HG03139 (cell line): ENCODE data around the gene TPST2.

Experiments
- ATAC-seq: cut with Tn5 transposase; IDR thresholded peaks from one replicate; pipeline ENCODE4 v1.9.1; 2021; ENCODE audit not compliant: unreplicated experiment

Gene TPST2

GRCh38 chr22:26502688-26503561, 87.0 kb downstream of the TPST2 start:
- ATAC-seq: no peak

- ATAC-seq: no peak
Measured at GRCh38 chr22:26501996-26502395, 87.9 kb downstream of the TPST2 start.

GRCh38 chr22:26499188-26499703, 90.7 kb downstream of the TPST2 start:
- ATAC-seq: no peak

GRCh38 chr22:26496456-26496855, 93.5 kb downstream of the TPST2 start:
- ATAC-seq: no peak

- ATAC-seq: no peak
Measured at GRCh38 chr22:26494506-26494905, 95.4 kb downstream of the TPST2 start.

GRCh38 chr22:26492220-26492619, 97.7 kb downstream of the TPST2 start:
- ATAC-seq: no peak

- no peak for ATAC-seq
Measured at GRCh38 chr22:26489447-26490036, 100.4 kb downstream of the TPST2 start.

GRCh38 chr22:26487996-26488395, 101.9 kb downstream of the TPST2 start:
- ATAC-seq: no peak

GRCh38 chr22:26486394-26486793, 103.5 kb downstream of the TPST2 start:
- ATAC-seq: no peak

GRCh38 chr22:26485806-26486390, 104.0 kb downstream of the TPST2 start:
- no peak for ATAC-seq

GRCh38 chr22:26485013-26485412, 104.9 kb downstream of the TPST2 start:
- no peak for ATAC-seq

- ATAC-seq: no peak
Measured at GRCh38 chr22:26484360-26484706, 105.6 kb downstream of the TPST2 start.

- ATAC-seq: peak; percentile 64
Measured at GRCh38 chr22:26483439-26484359, 106.2 kb downstream of the TPST2 start, which contains the start of the genes HPS4 and SRRD. Gene HPS4, minus strand, starts transcription at chr22:26483783. Its CDS starts 2,021 bp downstream, at chr22:26481762. Gene SRRD, plus strand, starts transcription at chr22:26483877. Its CDS starts 14 bp downstream, at chr22:26483891.

- ATAC-seq: no peak
Measured at GRCh38 chr22:26483043-26483438, 106.9 kb downstream of the TPST2 start.

GRCh38 chr22:26482161-26482560, 107.8 kb downstream of the TPST2 start:
- ATAC-seq: no peak

- ATAC-seq: no peak
Measured at GRCh38 chr22:26481694-26482093, 108.2 kb downstream of the TPST2 start.

GRCh38 chr22:26481112-26481693, 108.7 kb downstream of the TPST2 start:
- ATAC-seq: no peak

- no peak for ATAC-seq
Measured at GRCh38 chr22:26480611-26480932, 109.4 kb downstream of the TPST2 start.

GRCh38 chr22:26479792-26480610, 109.9 kb downstream of the TPST2 start:
- ATAC-seq: no peak
